ENCODE data around the gene PCNX1. TPM values are rescaled to one million over a fixed set of nuclear protein-coding genes. Genes with fewer than 3 reads are reported as not detected.

The PCNX1 gene
- total RNA-seq, 4 donors from 2014 or later: 34.4 to 64.5 (median 42.0) TPM

- TF ChIP-seq POLR2A (IDR thresholded peaks at IDR 0.05) (no peak), CTCF (IDR thresholded peaks at IDR 0.05 in 4 of 5, conservative IDR thresholded peaks at IDR 0.05 in 1 of 5) (no peak)
- intact Hi-C loops (cut with DNase I; ENCODE audit: low total_unique reads): loop anchor here (5.0 kb wide), 1 partner anchor 149 kb away; no protein-coding TSS in a partner anchor
- Histone ChIP-seq H3K9me3 (no peaks in the 10 kb centered on the region), H3K27me3 (no peaks in the 10 kb centered on the region), H3K36me3 (peaks cover 0 to 6% of the 10 kb centered on the region in 2 donors), H3K4me3 (no peak overlapping the region), H3K27ac (peak overlapping the region in 1 of 4 donors; percentile 0), H3K4me1 (peaks cover 0 to 6% of the 10 kb centered on the region in 2 donors)
- DNase-seq: no peak
- in situ Hi-C loops (cut with MboI; ENCODE audit: low sequenced_read_pairs in 4 of 4): loop anchor here (5.0 to 25.0 kb wide), 9 partner anchors 57 to 359 kb away; partner anchors contain the start of genes MAP3K9 (in 1 of the 4), MED6 (in 1 of the 4) and PCNX1 (in 1 of the 4)
- no peak for ATAC-seq
These were observed 64.3 kb downstream of the PCNX1 start for GRCh38 chr14:70971560-70971959.

- TF ChIP-seq CTCF (IDR thresholded peaks at IDR 0.05 in 4 of 5, conservative IDR thresholded peaks at IDR 0.05 in 1 of 5) (peak; percentile 76 to 96 (median 82)), POLR2A (IDR thresholded peaks at IDR 0.05) (no peak)
- H3K4me1 ChIP-seq: peaks cover 0 to 4% of the 10 kb centered on the region in 2 donors
- peaks cover 0 to 14% of the 10 kb centered on the region in 2 donors for H3K36me3 ChIP-seq
- H3K9me3 ChIP-seq: no peaks in the 10 kb centered on the region
- intact Hi-C loops (cut with DNase I; ENCODE audit: low total_unique reads) (loop anchor here (1.0 to 5.0 kb wide), 2 partner anchors 65 to 150 kb away; partner anchors contain the start of gene PCNX1), in situ Hi-C loops (cut with MboI; ENCODE audit: low sequenced_read_pairs in 4 of 4) (loop anchor here (5.0 to 25.0 kb wide), 9 partner anchors 58 to 360 kb away; partner anchors contain the start of genes MAP3K9 (in 1 of the 4), MED6 (in 1 of the 4) and PCNX1 (in 1 of the 4))
- H3K27me3 ChIP-seq: no peaks in the 10 kb centered on the region
- H3K4me3 ChIP-seq: no peak overlapping the region
- DNase-seq (peak; percentile 55 to 79), ATAC-seq (peak; percentile 94 to 97)
- H3K27ac ChIP-seq: peak overlapping the region in 1 of 4 donors; percentile 0
These were observed 65.1 kb downstream of the PCNX1 start for GRCh38 chr14:70972107-70972976.

GRCh38 chr14:70976591-70976990 lies 69.3 kb downstream of the PCNX1 start:
- Histone ChIP-seq H3K27me3 (no peaks in the 10 kb centered on the region), H3K27ac (no peak overlapping the region), H3K4me3 (no peak overlapping the region), H3K9me3 (no peaks in the 10 kb centered on the region), H3K36me3 (peaks cover 0 to 24% of the 10 kb centered on the region in 2 donors), H3K4me1 (peaks cover 10 to 13% of the 10 kb centered on the region in 2 donors)
- TF ChIP-seq CTCF (IDR thresholded peaks at IDR 0.05 in 4 of 5, conservative IDR thresholded peaks at IDR 0.05 in 1 of 5): no peak
- DNase-seq: no peak
- ATAC-seq: no peak
- intact Hi-C loops (cut with DNase I; ENCODE audit: low total_unique reads) (no loop called here), in situ Hi-C loops (cut with MboI; ENCODE audit: low sequenced_read_pairs in 4 of 4) (loop anchor here in 2 of 4 donors (10.0 kb wide), 3 partner anchors 62 to 162 kb away; partner anchors contain the start of gene PCNX1 (in 1 of the 2))

- Histone ChIP-seq H3K27ac (no peak overlapping the region), H3K4me3 (no peak overlapping the region), H3K36me3 (peaks cover 0 to 24% of the 10 kb centered on the region in 2 donors), H3K4me1 (peaks cover 10 to 22% of the 10 kb centered on the region in 2 donors), H3K27me3 (no peaks in the 10 kb centered on the region), H3K9me3 (no peaks in the 10 kb centered on the region)
- ATAC-seq: no peak
- no peak for DNase-seq
- in situ Hi-C loops (cut with MboI; ENCODE audit: low sequenced_read_pairs in 4 of 4): no loop called here
- intact Hi-C loops (cut with DNase I; ENCODE audit: low total_unique reads): no loop called here
- TF ChIP-seq CTCF (IDR thresholded peaks at IDR 0.05 in 4 of 5, conservative IDR thresholded peaks at IDR 0.05 in 1 of 5): no peak
- no peak for TF ChIP-seq POLR2A (IDR thresholded peaks at IDR 0.05)
These were observed 74.0 kb downstream of the PCNX1 start for GRCh38 chr14:70981000-70981952.

Measured in gastrocnemius medialis (tissue), 4 donors.